HG02571 (cell line): ENCODE results near the gene CATSPERD.
"Not testable (repeated sequence)": the region's sequence is repeated elsewhere in the genome, so short reads cannot be mapped to it uniquely, and the experiment has no call there.

Source experiments
- ATAC-seq: cut with Tn5 transposase; IDR thresholded peaks from one replicate; pipeline ENCODE4 v1.9.1; 2021; ENCODE audit warnings: mild to moderate bottlenecking, moderate library complexity; ENCODE audit not compliant: unreplicated experiment

Gene CATSPERD

GRCh38 chr19:5727453-5728050 lies 7.1 kb downstream of the CATSPERD start:
- no peak for ATAC-seq

- not testable (repeated sequence) for ATAC-seq
These were observed 12.7 kb downstream of the CATSPERD start for GRCh38 chr19:5733172-5733571.

DNA sequence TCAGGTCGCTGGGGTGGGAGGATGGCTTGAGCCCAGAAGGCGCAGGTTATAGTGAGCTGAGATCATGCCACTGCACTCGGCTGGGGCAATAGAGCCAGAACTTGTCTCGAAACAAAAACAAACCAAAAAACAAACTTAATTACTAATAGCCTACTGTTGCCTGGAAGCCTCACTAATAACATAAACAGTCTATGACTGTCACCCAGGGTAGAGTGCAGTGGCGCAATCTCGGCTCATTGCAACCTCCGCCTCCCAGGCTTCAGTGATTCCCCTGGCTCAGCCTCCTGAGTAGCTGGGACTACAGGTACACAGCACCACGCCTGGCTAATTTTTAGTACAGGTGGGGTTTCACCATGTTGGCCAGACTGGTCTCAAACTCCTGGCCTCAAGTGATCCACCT lies 18.0 kb downstream of the CATSPERD start:
- ATAC-seq = no peak

GRCh38 chr19:5742051-5742450 lies 21.6 kb downstream of the CATSPERD start:
- ATAC-seq = no peak

GRCh38 chr19:5743630-5744029 lies 23.2 kb downstream of the CATSPERD start:
- no peak for ATAC-seq

DNA sequence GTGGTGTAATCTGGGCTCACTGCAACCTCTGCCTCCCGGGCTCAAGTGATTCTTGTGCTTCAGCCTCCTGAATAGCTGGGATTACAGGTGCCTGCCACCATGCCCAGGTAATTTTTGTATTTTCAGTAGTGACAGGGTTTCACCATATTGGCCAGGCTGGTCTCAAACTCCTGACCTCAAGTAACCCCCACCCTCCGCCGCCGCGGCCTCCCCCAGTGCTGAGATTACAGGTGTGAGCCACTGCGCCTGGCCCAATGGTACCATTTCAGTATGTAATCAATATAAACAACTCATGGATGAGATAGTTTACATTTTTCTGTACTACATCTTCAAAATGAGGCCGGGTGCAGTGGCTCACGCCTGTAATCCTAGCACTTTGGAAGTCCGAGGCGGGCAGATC lies 24.6 kb downstream of the CATSPERD start:
- not testable (repeated sequence) for ATAC-seq

GRCh38 chr19:5748920-5749319 lies 28.5 kb downstream of the CATSPERD start:
- ATAC-seq = not testable (repeated sequence)

DNA sequence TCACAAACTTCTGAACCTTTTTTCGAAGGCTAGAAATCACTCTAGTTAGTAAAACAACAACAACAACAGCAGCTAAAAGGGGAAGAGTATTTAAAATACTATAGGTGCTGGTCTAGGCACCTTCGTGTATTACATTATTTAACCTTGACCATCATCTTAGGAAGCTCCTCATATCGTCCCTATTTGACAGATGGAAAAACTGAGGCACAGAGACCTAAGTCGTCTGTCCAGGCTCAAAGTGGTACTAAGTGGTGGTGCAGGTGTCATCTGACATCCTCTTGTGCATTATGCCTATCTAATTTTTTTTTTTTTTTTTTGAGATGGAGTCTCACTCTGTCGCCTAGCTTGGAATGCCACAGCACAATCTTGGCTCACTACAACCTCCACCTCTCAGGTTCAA lies 29.1 kb downstream of the CATSPERD start:
- no peak for ATAC-seq

DNA sequence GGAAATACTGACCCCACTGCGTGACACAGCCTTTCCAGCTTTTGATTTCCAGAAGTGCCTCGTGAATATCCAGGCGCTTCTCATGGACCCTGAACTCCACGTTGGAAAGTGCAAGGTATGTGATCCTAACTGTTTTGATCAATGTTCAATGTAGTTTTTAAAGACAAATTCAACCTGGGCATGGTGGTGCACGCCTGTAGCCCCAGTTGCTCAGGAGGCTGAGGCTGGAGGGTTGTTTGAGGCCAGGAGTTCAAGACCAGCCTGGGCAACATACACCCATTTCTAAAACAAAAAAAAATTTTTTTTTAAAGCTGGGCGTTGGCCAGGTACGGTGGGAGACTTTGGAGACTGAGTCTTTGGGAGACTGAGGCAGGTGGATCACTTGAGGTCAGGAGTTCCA lies 31.3 kb downstream of the CATSPERD start:
- no peak for ATAC-seq

GRCh38 chr19:5753743-5754142 lies 33.3 kb downstream of the CATSPERD start:
- no peak for ATAC-seq

DNA sequence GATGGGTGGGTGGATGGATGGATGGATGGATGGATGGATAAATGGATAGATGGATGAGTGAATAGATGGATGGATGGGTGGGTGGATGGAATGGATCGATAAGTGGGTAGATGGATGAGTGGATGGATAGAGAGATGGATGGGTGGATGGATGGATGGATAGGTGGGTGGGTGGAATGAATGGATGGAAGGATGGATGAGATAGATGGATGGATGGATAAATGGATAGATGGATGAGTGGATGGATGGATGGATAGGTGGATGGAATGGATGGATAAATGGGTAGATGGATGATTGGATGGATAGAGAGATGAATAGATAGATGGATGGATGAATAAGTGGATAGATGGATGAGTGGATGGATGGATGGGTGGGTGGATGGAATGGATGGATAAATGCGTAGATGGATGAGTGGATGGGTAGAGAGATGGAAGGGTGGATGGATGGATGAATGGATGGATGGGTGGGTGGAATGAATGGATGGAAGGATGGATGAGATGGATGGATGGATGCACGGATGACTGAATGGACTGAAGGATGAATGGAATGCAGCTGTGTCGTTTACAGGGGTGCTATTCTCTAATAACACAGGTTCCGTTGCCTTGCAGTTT lies 42.3 kb downstream of the CATSPERD start:
- ATAC-seq = no peak

DNA sequence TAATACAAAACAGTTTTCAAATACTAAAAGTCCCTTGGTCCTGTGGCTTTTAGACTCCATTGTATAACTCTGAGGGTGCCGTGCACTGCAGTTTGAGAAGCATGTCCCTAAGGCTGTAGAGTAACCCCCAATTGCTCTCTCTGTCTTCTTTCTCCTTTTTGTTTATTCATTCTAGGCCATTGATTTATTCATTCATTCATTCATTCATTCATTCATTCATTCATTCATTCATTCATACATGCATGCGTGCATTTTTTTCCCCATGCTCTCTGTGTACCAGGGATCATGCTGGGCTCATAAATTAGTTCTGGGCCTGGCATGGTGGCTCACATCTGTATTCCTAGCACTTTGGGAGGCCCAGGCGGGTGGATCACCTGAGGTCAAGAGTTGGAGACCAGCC lies 44.8 kb downstream of the CATSPERD start:
- no peak for ATAC-seq

DNA sequence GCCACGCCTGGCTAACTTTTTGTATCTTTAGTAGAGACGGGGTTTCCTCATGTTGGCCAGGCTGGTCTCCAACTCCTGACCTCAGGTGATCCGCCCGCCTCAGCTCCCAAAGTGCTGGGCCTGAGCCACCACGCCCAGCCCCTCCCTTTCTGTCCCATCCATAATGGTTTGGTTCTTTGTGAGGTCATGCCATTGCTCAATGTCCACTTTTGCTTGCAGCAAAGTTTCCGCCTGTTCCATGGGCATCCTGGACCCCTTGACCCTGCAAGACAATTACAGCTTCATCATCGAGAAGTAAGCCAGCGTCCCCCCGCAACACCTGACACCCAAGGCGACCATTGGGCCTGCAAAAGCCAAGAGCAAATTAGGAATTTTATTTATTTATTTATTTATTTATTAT lies 47.5 kb downstream of the CATSPERD start:
- no peak for ATAC-seq

DNA sequence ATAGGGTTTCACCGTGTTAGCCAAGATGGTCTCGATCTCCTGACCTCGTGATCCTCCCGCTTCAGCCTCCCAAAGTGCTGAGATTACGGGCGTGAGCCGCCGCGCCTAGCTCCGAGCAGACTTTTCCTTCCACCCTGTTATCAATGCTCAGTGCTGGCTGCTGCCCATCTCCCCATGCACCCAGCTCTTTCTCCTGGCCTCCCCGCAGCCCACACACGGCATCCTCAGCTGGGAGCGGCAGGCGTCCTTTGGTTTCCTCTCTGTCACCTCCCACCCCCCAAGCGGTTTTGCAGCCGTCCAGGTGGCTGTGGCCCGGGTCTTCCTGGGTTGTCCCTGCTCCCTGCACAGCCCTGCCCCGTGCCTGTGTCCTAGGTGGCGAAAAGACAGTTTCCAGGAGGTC lies 52.0 kb downstream of the CATSPERD start:
- no peak for ATAC-seq

GRCh38 chr19:5773276-5773675 lies 52.8 kb downstream of the CATSPERD start:
- no peak for ATAC-seq

GRCh38 chr19:5774921-5775320 lies 54.5 kb downstream of the CATSPERD start:
- no peak for ATAC-seq

DNA sequence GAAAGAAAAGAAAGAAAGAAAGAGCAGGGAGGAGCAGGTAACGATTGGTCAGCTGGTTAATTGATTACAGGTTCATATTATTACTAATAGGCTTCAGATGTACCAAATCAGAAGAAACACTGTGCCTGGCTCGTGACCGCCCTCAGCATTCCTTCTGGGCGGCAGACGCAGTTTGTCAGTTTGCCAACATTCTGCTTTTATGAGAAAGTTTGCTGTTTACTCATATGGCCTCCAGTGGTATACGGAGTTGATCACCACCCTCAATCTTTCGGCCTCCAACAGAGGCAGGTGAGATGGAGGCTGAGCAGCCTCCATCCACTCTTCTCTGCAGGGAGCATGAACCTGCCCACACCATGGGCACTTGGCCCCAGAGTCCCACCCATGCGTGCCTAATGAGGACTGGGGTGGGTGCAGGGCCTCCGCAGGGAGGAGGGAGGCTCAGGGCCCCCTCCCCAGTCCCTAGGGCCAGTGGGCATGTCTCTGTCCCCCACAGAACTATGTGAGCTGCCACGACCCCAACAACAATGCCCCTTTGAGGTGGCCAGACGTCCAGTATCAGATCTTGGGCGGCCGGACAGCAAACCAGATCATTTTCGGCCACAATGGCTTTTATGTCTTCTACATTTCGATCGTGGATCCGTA lies 55.4 kb downstream of the CATSPERD start:
- ATAC-seq = no peak

DNA sequence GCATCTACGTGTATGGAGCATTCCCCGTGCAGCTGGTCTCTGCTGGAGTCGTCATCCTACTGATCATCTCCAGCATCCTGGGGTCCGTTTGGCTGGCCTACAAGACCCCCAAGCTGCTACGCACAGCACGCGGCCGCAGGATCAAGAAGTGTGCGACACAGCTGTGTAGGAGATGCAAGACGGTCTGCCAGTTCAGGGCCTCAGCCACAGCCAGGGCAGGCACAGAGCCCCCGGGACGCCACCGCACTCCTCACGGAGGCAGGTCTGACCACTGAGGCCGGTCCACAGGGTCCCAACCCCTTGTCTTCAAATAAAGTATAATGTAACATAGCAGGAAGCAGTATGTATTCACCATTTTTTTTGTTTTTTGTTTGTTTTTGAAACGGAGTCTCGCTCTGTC lies 58.0 kb downstream of the CATSPERD start:
- ATAC-seq = no peak

DNA sequence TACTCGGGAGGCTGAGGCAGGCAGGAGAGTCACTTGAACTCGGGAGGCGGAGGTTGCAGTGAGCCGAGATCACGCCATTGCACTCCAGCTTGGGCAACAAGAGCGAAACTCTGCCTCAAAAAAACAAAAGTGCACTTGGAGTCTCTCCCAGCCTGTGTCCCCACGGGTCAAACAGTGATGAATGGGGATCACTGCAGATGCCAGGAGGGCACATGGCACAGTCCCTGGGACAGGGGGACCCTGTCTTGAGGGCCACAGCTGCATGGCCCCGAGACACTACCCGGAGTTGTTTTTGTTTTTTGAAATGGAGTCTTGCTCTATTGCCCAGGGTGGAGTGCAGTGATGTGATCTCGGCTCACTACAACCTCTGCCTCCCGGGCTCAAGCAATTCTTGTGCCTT lies 60.5 kb downstream of the CATSPERD start:
- not testable (repeated sequence) for ATAC-seq

GRCh38 chr19:5782322-5782721 lies 61.9 kb downstream of the CATSPERD start:
- ATAC-seq = no peak

- no peak for ATAC-seq
These were observed 62.8 kb downstream of the CATSPERD start for GRCh38 chr19:5782945-5783919.
